Peyer's patch (tissue), 4 donors: ENCODE measurements around the gene IGFBPL1. TPM values are rescaled to one million over a fixed set of nuclear protein-coding genes. Genes with fewer than 3 reads are reported as not detected.
A peak's percentile ranks its signal among the peaks of the same experiment; 100 is the strongest.
"Not testable (repeated sequence)": the region's sequence is repeated elsewhere in the genome, so short reads cannot be mapped to it uniquely, and the experiment has no call there.

Source experiments
- DNase-seq, 3 donors: peaks; one replicate each; pipeline ENCODE4 v3.0.0-alpha.2; 2017 to 2019
- H3K27ac ChIP-seq, 4 donors: fragments of 200-600 bp; sonication (generic); one replicate each; pipeline ENCODE4 v1.5.1; 2016 to 2019
- H3K27me3 ChIP-seq, 2 donors: fragments of 200-600 bp; sonication (generic); one replicate each; pipeline ENCODE4 v1.5.1; 2019
- H3K36me3 ChIP-seq, 3 donors: fragments of 200-600 bp; sonication (generic); one replicate each; pipeline ENCODE4 v1.5.1; 2016 to 2019
- H3K4me1 ChIP-seq, 4 donors: fragments of 200-600 bp; sonication (generic); one replicate each; pipeline ENCODE4 v1.5.1; 2016 to 2019
- H3K4me3 ChIP-seq, 4 donors: fragments of 200-600 bp; sonication (generic); 1 replicate in 3 of 4; 2 replicates in 1 of 4; pipeline ENCODE4 v1.5.1; 2016 to 2019; ENCODE audit warnings: mild to moderate bottlenecking in 1 of 4
- H3K9me3 ChIP-seq, 4 donors: fragments of 200-600 bp; sonication (generic); one replicate each; pipeline ENCODE4 v1.5.1; 2016 to 2019; ENCODE audit warnings: mild to moderate bottlenecking in 1 of 4
- CTCF ChIP-seq, 6 experiments: fragments of 450-650 bp in 4 of 6; fragments of 200-600 bp in 2 of 6; sonication (generic) in 1 of 6; IDR thresholded peaks; one replicate each; pipeline ENCODE4 v1.5.1; 2017 to 2019; ENCODE audit warnings: antibody characterized with exemption in 6 of 6, mild to moderate bottlenecking in 3 of 6, moderate library complexity in 1 of 6
- POLR2A ChIP-seq, 2 donors: fragments of 450-650 bp; IDR thresholded peaks; one replicate each; pipeline ENCODE4 v1.5.1; 2017; ENCODE audit warnings: antibody characterized with exemption in 2 of 2, mild to moderate bottlenecking in 2 of 2, moderate library complexity in 2 of 2
- total RNA-seq, 4 donors: library from RNA; depleted of rRNA; stranded (reverse); fragments of >200 nt; gene quantifications; one replicate each; pipeline ENCODE4 v1.1.0, GENCODE V29; 2016

The IGFBPL1 gene
- total RNA-seq, 4 donors from 2014 or later = 1.2 to 1.4 TPM; not detected in 2

- Histone ChIP-seq H3K9me3 (peaks cover 0 to 4% (median 0%) of the 10 kb centered on the region in 4 donors), H3K4me1 (peaks cover 0 to 28% (median 1%) of the 10 kb centered on the region in 4 donors), H3K4me3 (no peak overlapping the region), H3K27ac (peak overlapping the region in 2 of 4 donors; percentile 3 to 60), H3K27me3 (no peaks in the 10 kb centered on the region), H3K36me3 (no peaks in the 10 kb centered on the region)
- no peak for TF ChIP-seq POLR2A (IDR thresholded peaks at IDR 0.05)
- no peak for TF ChIP-seq CTCF (IDR thresholded peaks at IDR 0.05)
- no peak for DNase-seq
These were observed 38.4 kb downstream of the IGFBPL1 start for GRCh38 chr9:38385896-38386295.

- Histone ChIP-seq H3K4me1 (peaks cover 0 to 23% (median 1%) of the 10 kb centered on the region in 4 donors), H3K36me3 (no peaks in the 10 kb centered on the region), H3K4me3 (no peak overlapping the region), H3K9me3 (peaks cover 0 to 4% (median 0%) of the 10 kb centered on the region in 4 donors), H3K27me3 (no peaks in the 10 kb centered on the region), H3K27ac (peak overlapping the region in 2 of 4 donors; percentile 3 to 60)
- TF ChIP-seq POLR2A (IDR thresholded peaks at IDR 0.05) = no peak
- no peak for TF ChIP-seq CTCF (IDR thresholded peaks at IDR 0.05)
- DNase-seq = no peak
These were observed 39.0 kb downstream of the IGFBPL1 start for GRCh38 chr9:38384990-38385848.

- H3K4me1 ChIP-seq = peaks cover 0 to 11% (median 1%) of the 10 kb centered on the region in 4 donors
- H3K27ac ChIP-seq = peak overlapping the region in 2 of 4 donors; percentile 48 to 62
- H3K4me3 ChIP-seq = no peak overlapping the region
- peaks cover 0 to 4% (median 0%) of the 10 kb centered on the region in 4 donors for H3K9me3 ChIP-seq
- no peaks in the 10 kb centered on the region for H3K27me3 ChIP-seq
- H3K36me3 ChIP-seq = no peaks in the 10 kb centered on the region
- TF ChIP-seq POLR2A (IDR thresholded peaks at IDR 0.05) (no peak), CTCF (IDR thresholded peaks at IDR 0.05) (no peak)
- DNase-seq = no peak
These were observed 42.1 kb downstream of the IGFBPL1 start for GRCh38 chr9:38382141-38382540.

GRCh38 chr9:38380872-38381534 lies 43.3 kb downstream of the IGFBPL1 start:
- no peak overlapping the region for H3K4me3 ChIP-seq
- TF ChIP-seq POLR2A (IDR thresholded peaks at IDR 0.05) (no peak), CTCF (IDR thresholded peaks at IDR 0.05) (no peak)
- DNase-seq = peak in 2 of 3 donors; percentile 59 to 74
- no peaks in the 10 kb centered on the region for H3K36me3 ChIP-seq
- H3K27ac ChIP-seq = peak overlapping the region in 2 of 4 donors; percentile 48 to 62
- H3K9me3 ChIP-seq = peaks cover 0 to 4% (median 0%) of the 10 kb centered on the region in 4 donors
- H3K27me3 ChIP-seq = no peaks in the 10 kb centered on the region
- peaks cover 0 to 11% (median 1%) of the 10 kb centered on the region in 4 donors for H3K4me1 ChIP-seq

GRCh38 chr9:38380230-38380871 lies 43.9 kb downstream of the IGFBPL1 start:
- TF ChIP-seq POLR2A (IDR thresholded peaks at IDR 0.05) (no peak), CTCF (IDR thresholded peaks at IDR 0.05) (no peak)
- Histone ChIP-seq H3K27ac (peak overlapping the region in 2 of 4 donors; percentile 28 to 36), H3K9me3 (peaks cover 0 to 2% (median 0%) of the 10 kb centered on the region in 4 donors), H3K27me3 (no peaks in the 10 kb centered on the region), H3K4me3 (no peak overlapping the region), H3K4me1 (peaks cover 0 to 11% (median 0%) of the 10 kb centered on the region in 4 donors), H3K36me3 (no peaks in the 10 kb centered on the region)
- no peak for DNase-seq

GRCh38 chr9:38377336-38378083 lies 46.7 kb downstream of the IGFBPL1 start:
- H3K9me3 ChIP-seq, H3K27me3 ChIP-seq, DNase-seq, H3K36me3 ChIP-seq, H3K4me3 ChIP-seq: not testable (repeated sequence)
- Histone ChIP-seq H3K27ac (peak overlapping the region in 2 of 4 donors; percentile 30 to 45), H3K4me1 (peaks cover 0 to 11% (median 0%) of the 10 kb centered on the region in 4 donors)
